GM06990 (cell line): ENCODE results near the gene PHACTR1.
"Not testable (repeated sequence)": the region's sequence is repeated elsewhere in the genome, so short reads cannot be mapped to it uniquely, and the experiment has no call there.

Experiments
- DNase-seq: peaks from one replicate; pipeline ENCODE4 v3.0.0-alpha.2; 2011; ENCODE audit not compliant: insufficient read length; ENCODE audit errors: extremely low read depth
- H3K27me3 ChIP-seq: replicated peaks from 2 replicates; pipeline ENCODE4 v1.6.0; 2011; ENCODE audit warnings: low read length; ENCODE audit not compliant: control insufficient read depth, insufficient read depth
- H3K36me3 ChIP-seq: 2 replicates; pipeline ENCODE4 v1.5.1; 2011; ENCODE audit warnings: low read length; ENCODE audit not compliant: control insufficient read depth, insufficient read depth
- H3K4me3 ChIP-seq: replicated peaks from 2 replicates; pipeline ENCODE4 v1.5.1; 2011; ENCODE audit warnings: low read depth, mild to moderate bottlenecking, control low read depth, low read length
- CTCF ChIP-seq: IDR thresholded peaks from 2 replicates; pipeline ENCODE4 v1.5.1; 2011; ENCODE audit warnings: low read length, control low read depth, mild to moderate bottlenecking, inconsistent platforms; ENCODE audit not compliant: insufficient read depth, poor library complexity, severe bottlenecking

Gene PHACTR1

DNA sequence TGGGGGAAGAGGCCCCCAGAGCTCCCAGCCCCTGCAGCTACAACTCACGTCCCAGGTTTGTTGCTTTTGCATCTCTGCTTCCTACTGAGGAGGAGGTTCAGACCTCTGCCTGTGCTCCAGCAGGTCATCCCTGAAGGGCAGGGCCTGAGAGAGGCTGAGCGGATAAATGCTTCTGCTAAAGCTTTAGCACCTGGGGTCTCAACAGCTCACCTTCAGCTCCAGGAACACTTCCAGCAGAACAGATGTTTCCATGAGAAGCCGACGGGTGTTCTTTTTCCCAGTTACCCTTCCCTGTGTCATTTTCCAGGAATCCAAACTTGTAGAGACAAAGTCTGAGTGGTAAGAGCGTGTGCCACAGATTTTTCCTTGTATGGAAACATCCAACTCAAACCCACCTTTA lies 403.0 kb downstream of the PHACTR1 start:
- Histone ChIP-seq H3K36me3 (no peaks in the 10 kb centered on the region), H3K4me3 (no peak overlapping the region), H3K27me3 (no peaks in the 10 kb centered on the region; the same call in none of the 2 replicates)
- no peak for DNase-seq
- TF ChIP-seq CTCF = no peak

DNA sequence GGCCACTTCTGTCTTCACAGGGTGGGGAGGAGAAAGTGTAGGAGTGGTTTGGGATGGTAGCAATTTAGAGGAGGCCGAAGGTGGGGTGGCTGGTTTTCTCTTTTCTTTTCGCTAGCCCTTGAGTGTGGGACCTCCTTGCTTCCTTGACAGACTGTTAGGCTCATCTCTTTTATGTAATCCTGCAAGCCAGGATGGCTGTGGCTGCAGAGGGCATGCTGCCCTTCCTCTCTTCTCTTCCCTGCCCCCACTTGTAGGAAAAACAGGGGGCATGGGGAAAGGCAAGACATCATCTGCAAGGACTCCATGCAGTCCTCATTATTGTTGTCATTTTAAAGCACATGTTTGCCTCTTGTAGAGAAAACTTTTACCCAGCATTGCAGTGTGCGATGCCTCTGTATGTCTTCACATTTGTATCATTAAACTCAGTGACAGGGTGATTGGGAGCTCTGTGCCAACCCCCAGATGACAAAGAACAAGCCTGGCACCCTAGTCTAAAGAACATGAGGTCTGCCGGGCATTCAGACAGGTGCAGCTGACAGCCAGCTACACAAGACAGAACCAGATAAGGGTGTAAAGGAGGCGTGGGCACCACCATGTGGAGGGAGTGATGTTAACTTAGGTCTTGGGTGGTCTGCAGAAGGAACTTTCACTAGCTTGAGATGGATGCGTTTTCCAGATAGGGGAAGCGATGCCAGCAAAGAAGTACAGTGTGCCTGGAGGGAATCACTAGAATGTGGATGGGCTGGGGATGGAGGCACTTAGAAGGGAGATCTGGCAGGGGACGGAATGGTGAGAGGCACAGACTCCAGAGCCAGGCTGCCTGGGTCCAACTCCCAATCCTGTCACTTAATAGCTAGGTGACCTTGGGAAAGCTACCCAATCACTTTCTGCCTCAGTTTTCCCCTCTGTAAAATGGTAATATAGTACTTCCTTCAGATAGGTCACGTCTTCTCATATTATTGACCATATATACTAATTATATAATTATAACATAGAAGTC lies 404.2 kb downstream of the PHACTR1 start:
- H3K4me3 ChIP-seq = no peak overlapping the region
- DNase-seq = no peak
- H3K36me3 ChIP-seq = no peaks in the 10 kb centered on the region
- TF ChIP-seq CTCF = no peak
- no peaks in the 10 kb centered on the region; the same call in none of the 2 replicates for H3K27me3 ChIP-seq

DNA sequence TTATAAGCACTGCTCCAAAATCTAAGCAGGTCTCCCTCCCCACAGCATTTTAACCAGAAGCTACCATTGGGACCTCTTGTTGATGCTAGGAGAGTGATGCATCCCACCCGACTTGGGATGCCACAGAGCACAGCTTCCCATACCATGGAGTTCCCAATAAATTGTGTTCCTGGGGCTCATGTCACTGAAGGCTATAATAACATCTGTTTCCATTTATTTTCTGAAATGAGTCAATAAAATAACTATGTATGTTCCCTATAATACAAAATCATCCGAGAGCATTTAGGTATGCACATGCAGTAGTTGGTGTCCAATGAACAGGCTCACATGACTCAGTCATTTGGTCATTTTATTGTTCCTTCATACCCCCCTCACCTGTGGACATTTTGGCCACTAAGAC lies 407.6 kb downstream of the PHACTR1 start:
- H3K36me3 ChIP-seq = no peaks in the 10 kb centered on the region
- TF ChIP-seq CTCF = no peak
- no peak overlapping the region for H3K4me3 ChIP-seq
- no peak for DNase-seq
- H3K27me3 ChIP-seq = no peaks in the 10 kb centered on the region; the same call in none of the 2 replicates

DNA sequence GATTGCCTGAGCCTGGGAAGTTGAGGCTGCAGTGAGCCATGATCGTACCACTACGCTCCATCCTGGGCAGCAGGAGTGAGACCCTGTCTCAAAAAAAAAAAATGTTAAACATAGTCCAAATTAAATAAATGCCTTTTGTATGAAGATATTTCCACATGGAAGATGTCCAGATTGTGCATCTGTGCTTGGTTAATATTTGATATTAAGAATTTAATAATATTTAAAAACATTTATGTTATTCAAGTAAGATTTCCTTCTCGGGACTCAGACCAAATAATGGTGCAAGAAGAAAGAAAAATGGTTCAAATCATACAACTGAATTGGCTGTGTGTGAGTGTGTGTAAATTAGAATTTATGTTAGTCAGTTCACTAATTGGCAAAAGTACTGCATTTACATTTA lies 409.3 kb downstream of the PHACTR1 start:
- TF ChIP-seq CTCF = no peak
- no peak for DNase-seq
- no peaks in the 10 kb centered on the region; the same call in 1 of the 2 replicates for H3K27me3 ChIP-seq
- H3K36me3 ChIP-seq = no peaks in the 10 kb centered on the region
- H3K4me3 ChIP-seq = no peak overlapping the region

- Histone ChIP-seq H3K36me3 (no peaks in the 10 kb centered on the region), H3K27me3 (0 out of 2 replicates have a peak, but pooled peaks cover 1% of the 10 kb centered on the region), H3K4me3 (no peak overlapping the region)
- DNase-seq = no peak
- TF ChIP-seq CTCF = no peak
Measured at GRCh38 chr6:13131935-13132661, 415.5 kb downstream of the PHACTR1 start.

DNA sequence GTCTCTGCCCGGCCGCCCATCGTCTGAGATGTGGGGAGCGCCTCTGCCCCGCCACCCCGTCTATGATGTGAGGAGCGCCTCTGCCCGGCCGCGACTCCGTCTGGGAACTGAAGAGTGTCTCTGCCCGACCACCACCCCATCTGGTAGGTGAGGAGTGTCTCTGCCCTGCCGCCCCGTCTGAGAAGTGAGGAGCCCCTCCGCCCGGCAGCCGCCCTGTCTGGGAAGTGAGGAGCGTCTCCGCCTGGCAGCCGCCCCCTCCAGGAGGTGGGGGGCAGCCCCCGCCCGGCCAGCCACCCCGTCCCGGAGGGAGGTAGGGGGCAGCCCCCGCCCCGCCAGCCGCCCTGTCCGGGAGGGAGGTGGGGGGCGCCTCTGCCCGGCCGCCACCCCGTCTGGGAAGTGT lies 417.3 kb downstream of the PHACTR1 start:
- H3K4me3 ChIP-seq, H3K27me3 ChIP-seq, H3K36me3 ChIP-seq, DNase-seq: not testable (repeated sequence)
